ENCODE results near the gene P2RX7.

P2RX7 gene

DNA sequence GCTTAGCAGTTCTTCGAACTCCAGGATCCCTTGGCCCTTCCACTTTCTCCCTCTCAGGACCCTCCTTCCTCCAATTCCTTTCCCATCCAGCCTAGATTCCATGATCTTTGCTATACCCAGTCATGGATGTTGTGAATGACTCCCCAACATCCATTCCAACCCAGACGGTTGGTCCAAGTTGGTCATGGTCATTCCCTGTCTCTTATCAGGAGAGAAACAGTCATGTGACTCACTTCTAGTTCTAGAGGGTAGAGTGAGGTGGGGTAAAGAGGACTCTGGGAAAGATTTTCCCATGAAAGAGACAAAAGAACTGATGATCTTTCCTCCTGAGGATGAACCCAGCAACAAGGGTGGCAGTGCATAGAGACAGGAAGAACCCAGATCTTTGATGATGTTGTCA lies 9.2 kb upstream of the P2RX7 start:
- Histone ChIP-seq H3K36me3 (no peaks in the 10 kb centered on the region), H3K27me3 (peaks cover 0 to under 1% of the 10 kb centered on the region in 2 donors), H3K27ac (no peak overlapping the region), H3K4me3 (no peak overlapping the region), H3K9me3 (no peaks in the 10 kb centered on the region), H3K4me1 (no peaks in the 10 kb centered on the region)
- TF ChIP-seq, protein P1, sequence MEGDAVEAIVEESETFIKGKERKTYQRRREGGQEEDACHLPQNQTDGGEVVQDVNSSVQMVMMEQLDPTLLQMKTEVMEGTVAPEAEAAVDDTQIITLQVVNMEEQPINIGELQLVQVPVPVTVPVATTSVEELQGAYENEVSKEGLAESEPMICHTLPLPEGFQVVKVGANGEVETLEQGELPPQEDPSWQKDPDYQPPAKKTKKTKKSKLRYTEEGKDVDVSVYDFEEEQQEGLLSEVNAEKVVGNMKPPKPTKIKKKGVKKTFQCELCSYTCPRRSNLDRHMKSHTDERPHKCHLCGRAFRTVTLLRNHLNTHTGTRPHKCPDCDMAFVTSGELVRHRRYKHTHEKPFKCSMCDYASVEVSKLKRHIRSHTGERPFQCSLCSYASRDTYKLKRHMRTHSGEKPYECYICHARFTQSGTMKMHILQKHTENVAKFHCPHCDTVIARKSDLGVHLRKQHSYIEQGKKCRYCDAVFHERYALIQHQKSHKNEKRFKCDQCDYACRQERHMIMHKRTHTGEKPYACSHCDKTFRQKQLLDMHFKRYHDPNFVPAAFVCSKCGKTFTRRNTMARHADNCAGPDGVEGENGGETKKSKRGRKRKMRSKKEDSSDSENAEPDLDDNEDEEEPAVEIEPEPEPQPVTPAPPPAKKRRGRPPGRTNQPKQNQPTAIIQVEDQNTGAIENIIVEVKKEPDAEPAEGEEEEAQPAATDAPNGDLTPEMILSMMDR (IDR thresholded peaks at IDR 0.05), result no peak
- no peak for DNase-seq
- intact Hi-C loops (cut with DNase I; ENCODE audit: low total_unique reads), result no loop called here

DNA sequence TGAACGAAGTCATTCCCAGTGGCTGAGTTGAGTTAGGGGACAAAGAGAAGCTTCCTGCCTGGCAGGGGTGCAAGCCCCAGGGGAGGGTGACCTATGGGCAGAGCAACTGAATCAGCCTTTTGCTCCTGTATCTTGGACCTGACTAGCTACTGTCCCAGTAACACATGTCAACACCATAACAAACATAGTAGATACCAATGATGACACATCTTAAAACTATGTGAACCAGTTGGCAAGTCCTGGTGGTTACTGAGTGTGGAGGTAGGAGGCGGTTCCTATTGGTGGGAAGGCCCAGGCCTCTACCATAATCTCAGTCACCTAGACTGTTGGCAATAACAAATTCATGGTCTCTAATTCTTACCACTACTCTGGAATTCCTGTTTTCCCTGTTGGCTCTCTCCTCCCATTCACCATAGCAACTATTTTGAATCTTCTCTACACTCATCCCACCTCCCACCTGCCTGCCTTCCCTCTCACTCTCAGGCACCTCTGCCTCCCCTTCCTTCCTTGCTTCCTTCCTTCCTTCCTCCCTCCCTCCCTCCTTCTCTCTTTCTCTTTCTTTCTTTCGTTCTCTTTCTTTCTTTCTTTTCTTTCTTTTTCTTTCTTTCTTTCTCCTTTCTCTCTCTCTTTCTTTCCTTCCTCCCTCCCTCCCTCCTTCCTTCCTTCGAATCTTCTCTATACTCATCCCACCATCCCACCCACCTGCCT lies 8.1 kb upstream of the P2RX7 start:
- Histone ChIP-seq H3K36me3 (no peaks in the 10 kb centered on the region), H3K27me3 (no peaks in the 10 kb centered on the region), H3K9me3 (no peaks in the 10 kb centered on the region), H3K4me1 (peaks cover 0 to 6% (median 3%) of the 10 kb centered on the region in 4 donors), H3K4me3 (no peak overlapping the region), H3K27ac (no peak overlapping the region)
- intact Hi-C loops (cut with DNase I; ENCODE audit: low total_unique reads), result no loop called here
- TF ChIP-seq, protein P1 (IDR thresholded peaks at IDR 0.05), result no peak
- no peak for DNase-seq

GRCh38 chr12:121127501-121127900 lies 5.2 kb upstream of the P2RX7 start:
- TF ChIP-seq, protein P1 (IDR thresholded peaks at IDR 0.05), result no peak
- no peaks in the 10 kb centered on the region for H3K27me3 ChIP-seq
- H3K9me3 ChIP-seq, result no peaks in the 10 kb centered on the region
- H3K4me1 ChIP-seq, result peaks cover 0 to 10% (median 6%) of the 10 kb centered on the region in 4 donors
- H3K36me3 ChIP-seq, result no peaks in the 10 kb centered on the region
- no peak for DNase-seq
- H3K27ac ChIP-seq, result no peak overlapping the region
- H3K4me3 ChIP-seq, result no peak overlapping the region
- intact Hi-C loops (cut with DNase I; ENCODE audit: low total_unique reads), result no loop called here

DNA sequence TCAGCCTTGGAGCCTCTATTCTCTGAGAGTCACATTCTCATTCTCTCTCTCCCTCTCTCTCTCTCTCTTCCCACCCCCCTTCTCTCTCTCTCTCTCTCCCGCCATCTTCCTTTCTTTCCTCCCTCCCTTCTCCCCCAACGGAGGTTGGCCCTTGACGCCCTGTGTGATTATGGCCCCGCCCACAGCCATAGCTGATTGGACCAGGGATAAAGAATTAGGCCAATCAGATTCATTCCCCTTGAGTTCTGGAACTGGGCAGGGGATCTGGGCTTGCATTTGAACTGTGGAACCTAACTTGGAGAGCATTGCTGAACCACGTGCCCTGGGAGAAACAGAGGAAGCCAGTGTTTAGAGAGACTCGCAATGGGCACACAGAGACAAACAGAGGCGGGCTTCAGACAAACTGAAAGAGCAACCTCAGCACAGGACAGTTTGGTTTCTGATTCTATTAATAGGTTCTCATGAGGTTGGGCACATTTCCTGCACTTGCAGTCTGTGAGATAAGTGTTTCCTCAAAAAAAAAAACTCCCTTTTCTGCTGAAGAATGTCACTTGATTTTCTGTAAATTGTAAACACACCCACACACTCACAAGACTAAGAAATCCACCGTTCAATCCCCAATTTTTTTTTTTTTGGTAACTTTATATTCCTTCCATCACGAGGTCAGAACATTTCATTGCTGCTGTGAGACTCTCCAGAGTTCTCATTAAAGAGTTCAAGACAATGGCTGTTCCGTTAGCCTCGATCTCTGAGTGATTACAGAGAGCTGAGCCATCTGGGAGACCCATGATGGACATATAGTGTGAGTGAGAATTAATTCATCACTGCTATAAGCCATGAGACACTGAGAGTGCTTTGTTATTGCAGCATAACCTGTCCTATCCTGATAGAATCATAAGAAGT lies 3.5 kb upstream of the P2RX7 start:
- TF ChIP-seq, protein P1 (IDR thresholded peaks at IDR 0.05), result no peak
- Histone ChIP-seq H3K9me3 (no peaks in the 10 kb centered on the region), H3K4me3 (peak overlapping the region; percentile 20 to 36), H3K4me1 (peaks cover 4 to 23% (median 14%) of the 10 kb centered on the region in 4 donors), H3K36me3 (no peaks in the 10 kb centered on the region), H3K27ac (peak overlapping the region; percentile 39 to 44), H3K27me3 (no peaks in the 10 kb centered on the region)
- DNase-seq, result peak; percentile 86 to 87
- intact Hi-C loops (cut with DNase I; ENCODE audit: low total_unique reads), result no loop called here

- intact Hi-C loops (cut with DNase I; ENCODE audit: low total_unique reads), result no loop called here
- Histone ChIP-seq H3K27ac (peak overlapping the region; percentile 39 to 44), H3K4me1 (peaks cover 4 to 23% (median 14%) of the 10 kb centered on the region in 4 donors), H3K9me3 (no peaks in the 10 kb centered on the region), H3K27me3 (no peaks in the 10 kb centered on the region), H3K4me3 (no peak overlapping the region), H3K36me3 (no peaks in the 10 kb centered on the region)
- TF ChIP-seq, protein P1 (IDR thresholded peaks at IDR 0.05), result no peak
- no peak for DNase-seq
These were observed 2.9 kb upstream of the P2RX7 start for GRCh38 chr12:121129811-121130147.

Data from tibial artery (tissue), 4 donors.